SK-N-SH (cell line): ENCODE data around the gene TMED9.

Experiments used
- ELF1 ChIP-seq: IDR thresholded peaks from 2 replicates; pipeline ENCODE4 v1.4.0; 2012
- EP300 ChIP-seq, 2 experiments: IDR thresholded peaks; 2 replicates each; pipeline versions ENCODE4 v1.4.0 to v1.6.1; 2012; ENCODE audit warnings: borderline replicate concordance in 1 of 2, low read depth in 1 of 2, low read length in 1 of 2
- GABPA ChIP-seq: IDR thresholded peaks from 2 replicates; pipeline ENCODE4 v1.4.0; 2012; ENCODE audit warnings: low read depth, mild to moderate bottlenecking
- RCOR1 ChIP-seq: fragments of 150-350 bp; IDR thresholded peaks from 2 replicates; pipeline ENCODE4 v1.6.1; 2017; ENCODE audit warnings: antibody characterized with exemption, low read length
- RFX5 ChIP-seq: IDR thresholded peaks from 2 replicates; pipeline ENCODE4 v1.6.1; 2012; ENCODE audit warnings: mild to moderate bottlenecking, improper control_type of control experiment, low read length
- TEAD4 ChIP-seq: IDR thresholded peaks from 2 replicates; pipeline ENCODE4 v1.4.0; 2012; ENCODE audit warnings: mild to moderate bottlenecking, borderline replicate concordance; ENCODE audit not compliant: insufficient read depth
- YY1 ChIP-seq: IDR thresholded peaks from 2 replicates; pipeline ENCODE4 v1.4.0; 2012; ENCODE audit warnings: low read depth, mild to moderate bottlenecking
- TF ChIP-seq, protein P1 (sequence below): fragments of 200-600 bp; sonication (generic); IDR thresholded peaks from 2 replicates; pipeline ENCODE4 v1.6.1; 2017; ENCODE audit warnings: antibody characterized with exemption, mild to moderate bottlenecking, moderate library complexity
- TF ChIP-seq, protein P2 (sequence below): IDR thresholded peaks from 2 replicates; pipeline ENCODE4 v1.4.0; 2012; ENCODE audit warnings: low read depth, borderline replicate concordance
- TF ChIP-seq, protein P3 (sequence below): IDR thresholded peaks from 2 replicates; pipeline ENCODE4; 2012

DNA sequence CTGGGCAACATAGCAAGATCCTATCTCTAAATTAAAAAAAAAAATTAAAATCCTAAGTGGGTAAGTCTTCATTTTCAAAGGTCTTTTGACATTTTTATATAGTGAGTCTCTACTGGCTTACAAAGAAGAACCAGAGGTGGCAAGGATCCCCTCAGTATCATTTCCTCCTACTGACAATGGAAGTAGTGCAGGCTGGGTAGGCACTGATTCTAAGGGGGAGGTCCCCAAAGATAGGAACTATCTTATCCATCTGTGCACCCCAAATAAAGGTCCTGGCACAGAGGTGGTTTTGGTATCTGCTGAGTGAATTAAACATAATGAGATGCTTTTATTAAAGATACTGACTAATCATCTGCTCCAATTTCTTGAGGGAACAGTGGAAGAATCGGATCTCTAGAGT, 41.9 kb upstream of the TMED9 start:
- TF ChIP-seq, protein P1, sequence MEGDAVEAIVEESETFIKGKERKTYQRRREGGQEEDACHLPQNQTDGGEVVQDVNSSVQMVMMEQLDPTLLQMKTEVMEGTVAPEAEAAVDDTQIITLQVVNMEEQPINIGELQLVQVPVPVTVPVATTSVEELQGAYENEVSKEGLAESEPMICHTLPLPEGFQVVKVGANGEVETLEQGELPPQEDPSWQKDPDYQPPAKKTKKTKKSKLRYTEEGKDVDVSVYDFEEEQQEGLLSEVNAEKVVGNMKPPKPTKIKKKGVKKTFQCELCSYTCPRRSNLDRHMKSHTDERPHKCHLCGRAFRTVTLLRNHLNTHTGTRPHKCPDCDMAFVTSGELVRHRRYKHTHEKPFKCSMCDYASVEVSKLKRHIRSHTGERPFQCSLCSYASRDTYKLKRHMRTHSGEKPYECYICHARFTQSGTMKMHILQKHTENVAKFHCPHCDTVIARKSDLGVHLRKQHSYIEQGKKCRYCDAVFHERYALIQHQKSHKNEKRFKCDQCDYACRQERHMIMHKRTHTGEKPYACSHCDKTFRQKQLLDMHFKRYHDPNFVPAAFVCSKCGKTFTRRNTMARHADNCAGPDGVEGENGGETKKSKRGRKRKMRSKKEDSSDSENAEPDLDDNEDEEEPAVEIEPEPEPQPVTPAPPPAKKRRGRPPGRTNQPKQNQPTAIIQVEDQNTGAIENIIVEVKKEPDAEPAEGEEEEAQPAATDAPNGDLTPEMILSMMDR: no peak
- TF ChIP-seq RCOR1: no peak
- no peak for TF ChIP-seq RFX5
- no peak for TF ChIP-seq EP300 (IDR thresholded peaks at IDR 0.05; ENCODE audit: borderline replicate concordance in 1 of 2, low read depth in 1 of 2, low read length in 1 of 2)
- TF ChIP-seq, protein P2, sequence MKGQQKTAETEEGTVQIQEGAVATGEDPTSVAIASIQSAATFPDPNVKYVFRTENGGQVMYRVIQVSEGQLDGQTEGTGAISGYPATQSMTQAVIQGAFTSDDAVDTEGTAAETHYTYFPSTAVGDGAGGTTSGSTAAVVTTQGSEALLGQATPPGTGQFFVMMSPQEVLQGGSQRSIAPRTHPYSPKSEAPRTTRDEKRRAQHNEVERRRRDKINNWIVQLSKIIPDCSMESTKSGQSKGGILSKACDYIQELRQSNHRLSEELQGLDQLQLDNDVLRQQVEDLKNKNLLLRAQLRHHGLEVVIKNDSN: no peak
- TF ChIP-seq, protein P3, sequence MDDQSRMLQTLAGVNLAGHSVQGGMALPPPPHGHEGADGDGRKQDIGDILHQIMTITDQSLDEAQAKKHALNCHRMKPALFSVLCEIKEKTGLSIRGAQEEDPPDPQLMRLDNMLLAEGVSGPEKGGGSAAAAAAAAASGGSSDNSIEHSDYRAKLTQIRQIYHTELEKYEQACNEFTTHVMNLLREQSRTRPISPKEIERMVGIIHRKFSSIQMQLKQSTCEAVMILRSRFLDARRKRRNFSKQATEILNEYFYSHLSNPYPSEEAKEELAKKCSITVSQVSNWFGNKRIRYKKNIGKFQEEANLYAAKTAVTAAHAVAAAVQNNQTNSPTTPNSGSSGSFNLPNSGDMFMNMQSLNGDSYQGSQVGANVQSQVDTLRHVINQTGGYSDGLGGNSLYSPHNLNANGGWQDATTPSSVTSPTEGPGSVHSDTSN: no peak
- TF ChIP-seq TEAD4: no peak
- TF ChIP-seq YY1: no peak
- TF ChIP-seq GABPA: no peak
- no peak for TF ChIP-seq ELF1
